Hematopoietic multipotent progenitor cell treated with erythropoietin and hydrocortisone succinate and interleukin-3 and kit ligand, for 8 days (in vitro differentiated cells): Measurements from ENCODE around the gene RHOXF1.
"Not testable (repeated sequence)": the region's sequence is repeated elsewhere in the genome, so short reads cannot be mapped to it uniquely, and the experiment has no call there.

Experiments
- DNase-seq: peaks from one replicate; pipeline ENCODE4 v3.0.0-alpha.2; 2015

Gene RHOXF1

GRCh38 chrX:120085553-120086185, 30.0 kb downstream of the RHOXF1 start:
- DNase-seq, result not testable (repeated sequence)

GRCh38 chrX:120077590-120077989, 38.1 kb downstream of the RHOXF1 start, which contains the start of gene RHOXF2B:
Gene RHOXF2B, minus strand, starts transcription at chrX:120077690. Its CDS starts 138 bp downstream, at chrX:120077552.
- DNase-seq, result not testable (repeated sequence)

- DNase-seq, result not testable (repeated sequence)
These were observed 49.5 kb downstream of the RHOXF1 start for GRCh38 chrX:120066169-120066568.
